ENCODE measurements around the gene DNAJB13.

DNA sequence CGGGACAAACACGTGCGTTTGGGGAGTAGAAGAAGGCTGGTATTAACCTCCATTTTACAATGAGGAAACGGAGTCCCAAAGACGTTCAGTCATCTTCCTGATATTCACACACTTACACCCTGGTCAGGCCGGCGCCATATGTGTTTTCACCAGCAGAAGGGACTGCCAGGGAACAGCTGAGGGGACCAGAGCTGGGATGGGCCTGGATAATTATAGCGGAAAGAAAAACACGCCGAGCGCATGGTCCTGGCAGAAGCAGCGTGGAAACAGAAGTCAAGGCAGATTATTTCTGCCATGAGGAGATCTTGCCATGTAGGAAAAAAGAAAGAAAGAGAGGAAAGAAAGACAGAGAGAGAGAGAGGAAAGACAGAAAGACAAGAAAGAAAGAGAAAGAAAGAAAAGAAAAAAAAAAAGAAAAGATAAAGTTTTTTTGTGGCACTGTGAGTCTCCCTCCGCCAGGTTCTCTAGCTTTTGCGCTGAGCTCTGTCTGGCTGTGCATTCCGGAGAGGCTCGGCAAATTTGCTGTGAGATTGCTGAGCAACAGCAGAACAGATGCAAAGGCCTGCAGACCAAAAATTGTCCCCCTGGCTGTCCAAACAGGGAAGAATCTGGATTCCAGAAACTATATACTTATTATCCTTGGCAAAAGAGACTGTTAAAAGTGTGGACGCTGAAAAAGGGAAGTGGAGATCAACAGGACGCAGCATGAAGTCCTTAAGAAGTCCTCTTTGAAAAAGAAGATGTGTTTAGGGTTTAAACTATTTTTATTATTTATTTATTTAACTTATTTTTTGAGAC is 33.1 kb downstream of the DNAJB13 start:
- TF ChIP-seq, protein P1, sequence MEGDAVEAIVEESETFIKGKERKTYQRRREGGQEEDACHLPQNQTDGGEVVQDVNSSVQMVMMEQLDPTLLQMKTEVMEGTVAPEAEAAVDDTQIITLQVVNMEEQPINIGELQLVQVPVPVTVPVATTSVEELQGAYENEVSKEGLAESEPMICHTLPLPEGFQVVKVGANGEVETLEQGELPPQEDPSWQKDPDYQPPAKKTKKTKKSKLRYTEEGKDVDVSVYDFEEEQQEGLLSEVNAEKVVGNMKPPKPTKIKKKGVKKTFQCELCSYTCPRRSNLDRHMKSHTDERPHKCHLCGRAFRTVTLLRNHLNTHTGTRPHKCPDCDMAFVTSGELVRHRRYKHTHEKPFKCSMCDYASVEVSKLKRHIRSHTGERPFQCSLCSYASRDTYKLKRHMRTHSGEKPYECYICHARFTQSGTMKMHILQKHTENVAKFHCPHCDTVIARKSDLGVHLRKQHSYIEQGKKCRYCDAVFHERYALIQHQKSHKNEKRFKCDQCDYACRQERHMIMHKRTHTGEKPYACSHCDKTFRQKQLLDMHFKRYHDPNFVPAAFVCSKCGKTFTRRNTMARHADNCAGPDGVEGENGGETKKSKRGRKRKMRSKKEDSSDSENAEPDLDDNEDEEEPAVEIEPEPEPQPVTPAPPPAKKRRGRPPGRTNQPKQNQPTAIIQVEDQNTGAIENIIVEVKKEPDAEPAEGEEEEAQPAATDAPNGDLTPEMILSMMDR (IDR thresholded peaks at IDR 0.05; ENCODE audit: low read depth, low read length, poor library complexity, severe bottlenecking) = no peak
- no peak for TF ChIP-seq EZH2phosphoT487 (IDR thresholded peaks at IDR 0.05; ENCODE audit: borderline replicate concordance, low read length)

Measured in DOHH2 (cell line).